Mesendoderm (in vitro differentiated cells): ENCODE data around the gene CEP85.

Source experiments
- DNase-seq: peaks from one replicate; pipeline ENCODE4 v3.0.0; 2013
- H2AK5ac ChIP-seq: 2 replicates; pipeline ENCODE4 v1.6.1; 2013; ENCODE audit warnings: low read length, inconsistent platforms
- H2BK120ac ChIP-seq: 2 replicates; pipeline ENCODE4 v1.6.1; 2013; ENCODE audit warnings: low read depth, mild to moderate bottlenecking, low read length, moderate library complexity, mixed read lengths
- H2BK15ac ChIP-seq: replicated peaks from 2 replicates; pipeline ENCODE4 v1.6.1; 2013; ENCODE audit warnings: low read depth, mild to moderate bottlenecking, moderate library complexity
- H2BK5ac ChIP-seq: 2 replicates; pipeline ENCODE4 v1.6.1; 2013; ENCODE audit warnings: low read length, inconsistent platforms
- H3K18ac ChIP-seq: 2 replicates; pipeline ENCODE4 v1.6.1; 2013; ENCODE audit warnings: mild to moderate bottlenecking, low read length, mixed read lengths
- H3K23ac ChIP-seq: one replicate; pipeline ENCODE4 v1.6.1; 2013; ENCODE audit warnings: low read length
- H3K27ac ChIP-seq: 2 replicates; pipeline ENCODE4 v1.5.1; 2013; ENCODE audit warnings: low read depth, mild to moderate bottlenecking, inconsistent platforms, low read length, moderate library complexity
- H3K27me3 ChIP-seq: 2 replicates; pipeline ENCODE4 v1.6.1; 2013; ENCODE audit warnings: low read length, control low read depth, mild to moderate bottlenecking, inconsistent platforms; ENCODE audit not compliant: insufficient read depth, poor library complexity
- H3K36me3 ChIP-seq: 2 replicates; pipeline ENCODE4 v1.6.1; 2013; ENCODE audit warnings: low read length, inconsistent platforms; ENCODE audit not compliant: control insufficient read depth, insufficient read depth
- H3K4ac ChIP-seq: one replicate; pipeline ENCODE4 v1.6.1; 2013; ENCODE audit warnings: low read depth, mild to moderate bottlenecking, low read length, moderate library complexity
- H3K4me1 ChIP-seq: 2 replicates; pipeline ENCODE4 v1.6.1; 2013; ENCODE audit warnings: low read depth, low read length, inconsistent platforms; ENCODE audit not compliant: control insufficient read depth
- H3K4me2 ChIP-seq: 2 replicates; pipeline ENCODE4 v1.6.1; 2013; ENCODE audit warnings: low read length
- H3K4me3 ChIP-seq: 2 replicates; pipeline ENCODE4 v1.5.1; 2013; ENCODE audit warnings: mild to moderate bottlenecking, low read length
- H3K56ac ChIP-seq: one replicate; pipeline ENCODE4 v1.6.1; 2013; ENCODE audit warnings: low read length
- H3K79me1 ChIP-seq: 2 replicates; pipeline ENCODE4 v1.6.1; 2013; ENCODE audit warnings: low read length, inconsistent platforms
- H3K79me2 ChIP-seq: 2 replicates; pipeline ENCODE4 v1.6.1; 2013; ENCODE audit warnings: mild to moderate bottlenecking, low read length; ENCODE audit not compliant: control insufficient read depth, insufficient read depth
- H3K9ac ChIP-seq: 2 replicates; pipeline ENCODE4 v1.6.1; 2013; ENCODE audit warnings: low read length, inconsistent platforms
- H4K5ac ChIP-seq: one replicate; pipeline ENCODE4 v1.6.1; 2013; ENCODE audit warnings: low read length
- H4K8ac ChIP-seq: one replicate; pipeline ENCODE4 v1.6.1; 2013; ENCODE audit warnings: low read depth, mild to moderate bottlenecking, control low read depth, low read length, moderate library complexity
- WGBS: extraction: QIAGEN DNeasy Blood & Tissue Kit; methylation state at CpG from one replicate; pipeline ENCODE4 v1.1.7; 2013; ENCODE audit warnings: low lambda C conversion rate, missing lambda C conversion rate; ENCODE audit not compliant: insufficient coverage; ENCODE audit errors: extremely low coverage; 5-methylcytosine and 5-hydroxymethylcytosine counted together

Gene CEP85

GRCh38 chr1:26252718-26253117 lies 18.7 kb downstream of the CEP85 start:
- Histone ChIP-seq H3K36me3 (peaks cover 10% of the 10 kb centered on the region), H4K8ac (no peak overlapping the region), H3K79me2 (no peaks in the 10 kb centered on the region), H2BK15ac (no peak overlapping the region), H3K9ac (no peak overlapping the region), H2BK5ac (no peak overlapping the region), H3K4me2 (no peak overlapping the region), H3K27ac (no peak overlapping the region), H3K79me1 (peaks cover 5% of the 10 kb centered on the region), H4K5ac (no peak overlapping the region), H3K27me3 (no peaks in the 10 kb centered on the region), H2AK5ac (no peak overlapping the region), H3K18ac (no peak overlapping the region), H3K23ac (no peak overlapping the region), H3K4ac (no peak overlapping the region), H3K56ac (no peak overlapping the region), H2BK120ac (no peak overlapping the region), H3K4me1 (no peaks in the 10 kb centered on the region), H3K4me3 (no peak overlapping the region)
- no CpG with 5 or more reads among the region's 7 CpGs for WGBS
- no peak for DNase-seq

GRCh38 chr1:26254404-26254803 lies 20.4 kb downstream of the CEP85 start:
- WGBS, result no CpG with 5 or more reads among the region's 3 CpGs
- Histone ChIP-seq H3K56ac (no peak overlapping the region), H3K36me3 (peaks cover 11% of the 10 kb centered on the region), H4K5ac (no peak overlapping the region), H2BK120ac (no peak overlapping the region), H3K4ac (no peak overlapping the region), H3K4me3 (no peak overlapping the region), H2BK5ac (no peak overlapping the region), H4K8ac (no peak overlapping the region), H3K27me3 (no peaks in the 10 kb centered on the region), H3K9ac (no peak overlapping the region), H3K79me2 (no peaks in the 10 kb centered on the region), H2AK5ac (no peak overlapping the region), H3K27ac (no peak overlapping the region), H3K79me1 (peaks cover 5% of the 10 kb centered on the region), H3K4me2 (no peak overlapping the region), H3K4me1 (no peaks in the 10 kb centered on the region), H3K18ac (no peak overlapping the region), H2BK15ac (no peak overlapping the region), H3K23ac (no peak overlapping the region)
- no peak for DNase-seq

GRCh38 chr1:26257222-26257621 lies 23.2 kb downstream of the CEP85 start:
- H3K27ac ChIP-seq, result no peak overlapping the region
- H3K23ac ChIP-seq, result no peak overlapping the region
- no peak overlapping the region for H3K4me2 ChIP-seq
- no peaks in the 10 kb centered on the region for H3K27me3 ChIP-seq
- no peak overlapping the region for H3K4me3 ChIP-seq
- no peak overlapping the region for H2BK15ac ChIP-seq
- no peak overlapping the region for H2BK120ac ChIP-seq
- no peak for DNase-seq
- no peak overlapping the region for H3K4ac ChIP-seq
- no peak overlapping the region for H4K8ac ChIP-seq
- WGBS, result no CpG with 5 or more reads among the region's 2 CpGs
- peaks cover 5% of the 10 kb centered on the region for H3K79me1 ChIP-seq
- no peak overlapping the region for H2BK5ac ChIP-seq
- H2AK5ac ChIP-seq, result no peak overlapping the region
- peaks cover 15% of the 10 kb centered on the region for H3K36me3 ChIP-seq
- H3K4me1 ChIP-seq, result no peaks in the 10 kb centered on the region
- H3K56ac ChIP-seq, result no peak overlapping the region
- no peak overlapping the region for H4K5ac ChIP-seq
- H3K79me2 ChIP-seq, result no peaks in the 10 kb centered on the region
- H3K18ac ChIP-seq, result no peak overlapping the region
- H3K9ac ChIP-seq, result no peak overlapping the region

DNA sequence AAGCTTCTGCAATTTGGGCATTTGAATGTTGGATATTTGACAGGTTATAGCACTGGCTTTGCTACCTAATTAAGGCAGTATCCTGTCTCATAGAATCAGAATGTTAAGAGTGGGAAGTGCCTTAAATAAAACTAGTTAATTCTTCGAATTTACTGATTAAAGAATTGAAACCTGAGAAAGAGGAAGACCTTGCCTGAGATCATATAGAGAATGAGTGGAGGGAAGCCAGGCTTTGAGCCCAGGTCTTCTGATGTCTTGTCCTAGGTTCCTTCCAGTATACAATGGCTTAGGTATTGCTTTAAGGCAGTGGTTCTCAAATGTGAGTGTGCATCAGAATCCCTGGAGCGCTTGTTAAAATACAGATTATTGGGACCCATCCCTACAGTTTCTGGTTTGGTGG lies 25.0 kb downstream of the CEP85 start:
- DNase-seq, result no peak
- H3K4ac ChIP-seq, result no peak overlapping the region
- WGBS, result no CpG with 5 or more reads among the region's 2 CpGs

GRCh38 chr1:26259578-26259977 lies 25.6 kb downstream of the CEP85 start:
- H3K9ac ChIP-seq, result no peak overlapping the region
- peaks cover 16% of the 10 kb centered on the region for H3K36me3 ChIP-seq
- no CpG with 5 or more reads among the region's 5 CpGs for WGBS
- no peak overlapping the region for H4K8ac ChIP-seq
- H2BK5ac ChIP-seq, result no peak overlapping the region
- H3K27me3 ChIP-seq, result no peaks in the 10 kb centered on the region
- no peaks in the 10 kb centered on the region for H3K79me2 ChIP-seq
- no peak overlapping the region for H3K4ac ChIP-seq
- no peak overlapping the region for H2AK5ac ChIP-seq
- DNase-seq, result no peak
- no peaks in the 10 kb centered on the region for H3K4me1 ChIP-seq
- H2BK15ac ChIP-seq, result no peak overlapping the region
- H4K5ac ChIP-seq, result no peak overlapping the region
- no peak overlapping the region for H3K27ac ChIP-seq
- H3K4me2 ChIP-seq, result no peak overlapping the region
- peaks cover 3% of the 10 kb centered on the region for H3K79me1 ChIP-seq
- H3K23ac ChIP-seq, result no peak overlapping the region
- H3K4me3 ChIP-seq, result no peak overlapping the region
- H3K56ac ChIP-seq, result no peak overlapping the region
- H2BK120ac ChIP-seq, result no peak overlapping the region
- no peak overlapping the region for H3K18ac ChIP-seq

More for the DNA sequence above, 25.0 kb downstream of the CEP85 start:
- H4K8ac ChIP-seq, result no peak overlapping the region
- no peak overlapping the region for H2AK5ac ChIP-seq
- H3K36me3 ChIP-seq, result peaks cover 15% of the 10 kb centered on the region
- no peak overlapping the region for H3K9ac ChIP-seq
- no peak overlapping the region for H3K23ac ChIP-seq
- no peak overlapping the region for H3K4me2 ChIP-seq
- no peak overlapping the region for H2BK120ac ChIP-seq
- no peaks in the 10 kb centered on the region for H3K79me2 ChIP-seq
- no peak overlapping the region for H3K4me3 ChIP-seq
- H3K79me1 ChIP-seq, result peaks cover 5% of the 10 kb centered on the region
- H2BK5ac ChIP-seq, result no peak overlapping the region
- H3K27me3 ChIP-seq, result no peaks in the 10 kb centered on the region
- H2BK15ac ChIP-seq, result no peak overlapping the region
- no peak overlapping the region for H4K5ac ChIP-seq
- no peak overlapping the region for H3K56ac ChIP-seq
- no peak overlapping the region for H3K18ac ChIP-seq
- no peak overlapping the region for H3K27ac ChIP-seq
- H3K4me1 ChIP-seq, result no peaks in the 10 kb centered on the region

GRCh38 chr1:26263212-26263611 lies 29.2 kb downstream of the CEP85 start:
- Histone ChIP-seq H3K79me1 (no peaks in the 10 kb centered on the region), H4K8ac (no peak overlapping the region), H3K36me3 (peaks cover 6% of the 10 kb centered on the region), H3K4ac (no peak overlapping the region), H3K18ac (no peak overlapping the region), H3K4me2 (no peak overlapping the region), H2BK5ac (no peak overlapping the region), H3K27ac (no peak overlapping the region), H3K4me3 (no peak overlapping the region), H4K5ac (no peak overlapping the region), H3K56ac (no peak overlapping the region), H3K23ac (no peak overlapping the region), H2BK15ac (no peak overlapping the region), H2BK120ac (no peak overlapping the region), H3K9ac (no peak overlapping the region), H3K79me2 (no peaks in the 10 kb centered on the region), H3K27me3 (no peaks in the 10 kb centered on the region), H3K4me1 (no peaks in the 10 kb centered on the region), H2AK5ac (no peak overlapping the region)
- DNase-seq, result no peak
- no CpG with 5 or more reads among the region's 5 CpGs for WGBS
